Measurements from ENCODE around the gene HIC2.

GRCh38 chr22:21446827-21447690, 29.9 kb downstream of the HIC2 start:
- TF ChIP-seq CTCF (IDR thresholded peaks at IDR 0.05) = no peak
- no peak for TF ChIP-seq POLR2A (IDR thresholded peaks at IDR 0.05)
